ENCODE measurements around the gene SLC40A1. TPM values are rescaled to one million over a fixed set of nuclear protein-coding genes. Genes with fewer than 3 reads are reported as not detected.

The SLC40A1 gene
- total and polyA plus RNA-seq, 12 donors = 84.1 to 3,561 (median 883) TPM

DNA sequence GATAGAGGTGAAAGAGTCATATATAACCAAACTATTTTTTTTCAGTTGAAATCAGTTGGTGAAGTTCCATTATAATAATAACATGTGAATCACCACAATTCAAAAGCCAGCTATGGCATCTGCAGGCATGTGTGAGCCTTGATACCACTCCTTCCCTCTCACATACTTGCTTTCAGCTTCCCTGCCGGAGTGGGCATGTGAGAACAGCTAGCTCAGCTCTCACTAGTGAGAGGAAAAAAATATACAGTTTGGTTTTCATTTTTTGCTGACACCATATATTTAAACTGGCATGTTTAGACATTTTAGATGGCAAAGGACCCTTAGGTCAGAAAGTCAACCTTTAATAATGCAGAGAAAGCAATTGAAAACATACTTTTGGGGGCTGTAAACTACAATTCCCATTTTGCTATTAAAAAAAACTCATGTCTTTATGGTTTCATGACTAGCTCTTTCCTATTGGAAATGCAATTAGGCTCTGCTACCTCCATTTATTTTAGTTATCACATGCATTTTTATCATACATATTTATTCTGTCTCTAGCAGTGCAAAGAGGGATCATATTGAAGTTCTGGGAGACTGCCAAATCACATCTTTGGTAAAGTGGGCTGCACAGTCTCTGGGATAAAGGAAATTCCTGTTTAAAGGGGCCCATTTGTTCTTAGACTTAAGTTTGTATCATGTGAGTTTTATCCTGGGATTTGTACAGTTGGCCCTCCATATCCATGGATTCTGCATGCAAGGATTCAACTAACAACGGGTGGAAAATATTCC lies 33.2 kb upstream of the SLC40A1 start:
- Histone ChIP-seq H3K27ac (peak overlapping the region; percentile 77 to 90 (median 87)), H3K4me3 (peak overlapping the region in 1 of 4 donors; percentile 48), H3K27me3 (no peaks in the 10 kb centered on the region), H3K9me3 (replicated peaks in 1 of 3) (no peaks in the 10 kb centered on the region), H3K36me3 (replicated peaks in 1 of 2) (no peaks in the 10 kb centered on the region), H3K4me1 (replicated peaks in 1 of 2) (peaks cover 26 to 40% of the 10 kb centered on the region in 2 donors)
- 42 to 50% (median 47%) methylated on average over 2 of the region's 2 CpGs for WGBS, 4 donors
- peak in 6 of 7 donors; percentile 34 to 59 (median 52) for DNase-seq
- intact Hi-C loops (cut with DNase I) = no loop called here
- TF ChIP-seq CTCF (IDR thresholded peaks at IDR 0.05) (no peak), POLR2A (IDR thresholded peaks at IDR 0.05) (no peak)

DNA sequence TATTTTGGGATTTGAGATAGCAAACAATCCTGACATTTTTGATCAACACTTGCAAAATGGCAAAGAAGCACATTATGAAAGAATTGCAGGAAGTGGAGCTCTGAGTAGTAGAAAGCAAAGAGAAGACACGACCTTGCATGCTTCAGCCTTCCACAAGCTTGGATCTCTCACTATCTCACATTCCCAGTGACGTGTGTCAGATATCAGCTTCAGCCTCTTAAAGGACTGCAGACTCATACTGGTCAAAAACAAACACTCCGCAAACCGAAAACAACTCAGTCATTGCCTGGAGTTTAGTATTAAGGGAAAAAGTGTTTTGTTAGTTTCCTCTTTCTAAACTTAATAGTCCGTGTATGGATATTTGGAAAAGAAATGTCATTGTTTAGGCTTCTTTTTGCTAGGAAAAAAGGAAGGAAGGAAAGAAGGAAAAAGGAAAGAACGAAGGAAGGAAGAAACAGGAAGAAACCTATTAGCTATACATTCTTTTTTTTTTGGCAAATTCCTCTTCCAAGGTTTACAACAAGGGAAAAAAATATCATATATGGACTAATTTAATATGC lies 32.6 kb upstream of the SLC40A1 start:
- peak; percentile 45 to 89 for TF ChIP-seq POLR2A (IDR thresholded peaks at IDR 0.05)
- no peak for TF ChIP-seq CTCF (IDR thresholded peaks at IDR 0.05)
- Histone ChIP-seq H3K4me3 (peak overlapping the region in 1 of 4 donors; percentile 48), H3K27me3 (no peaks in the 10 kb centered on the region), H3K36me3 (replicated peaks in 1 of 2) (no peaks in the 10 kb centered on the region), H3K27ac (peak overlapping the region; percentile 77 to 90 (median 87)), H3K9me3 (replicated peaks in 1 of 3) (no peaks in the 10 kb centered on the region), H3K4me1 (replicated peaks in 1 of 2) (peaks cover 29 to 46% of the 10 kb centered on the region in 2 donors)
- WGBS, 4 donors = 4 to 10% (median 4%) methylated on average over 6 of the region's 6 CpGs
- intact Hi-C loops (cut with DNase I) = no loop called here
- DNase-seq = peak; percentile 54 to 90 (median 78)

- H3K4me1 ChIP-seq (replicated peaks in 1 of 2) = peaks cover 29 to 49% of the 10 kb centered on the region in 2 donors
- peak overlapping the region in 4 of 5 donors; percentile 10 to 64 (median 43) for H3K27ac ChIP-seq
- H3K36me3 ChIP-seq (replicated peaks in 1 of 2) = no peaks in the 10 kb centered on the region
- no peaks in the 10 kb centered on the region for H3K27me3 ChIP-seq
- no peak for DNase-seq
- H3K9me3 ChIP-seq (replicated peaks in 1 of 3) = no peaks in the 10 kb centered on the region
- no peak overlapping the region for H3K4me3 ChIP-seq
- 81 to 88% (median 83%) methylated on average over 2 of the region's 2 CpGs for WGBS, 4 donors
- TF ChIP-seq CTCF (IDR thresholded peaks at IDR 0.05) (no peak), POLR2A (IDR thresholded peaks at IDR 0.05) (no peak)
- intact Hi-C loops (cut with DNase I) = no loop called here
These were observed 30.1 kb upstream of the SLC40A1 start for GRCh38 chr2:189610700-189611099.

GRCh38 chr2:189609853-189610252 lies 29.3 kb upstream of the SLC40A1 start:
- H3K36me3 ChIP-seq (replicated peaks in 1 of 2) = no peaks in the 10 kb centered on the region
- peak; percentile 24 to 77 (median 47) for DNase-seq
- WGBS, 4 donors = 41 to 63% (median 46%) methylated on average over 1 of the region's 1 CpG
- peaks cover 29 to 49% of the 10 kb centered on the region in 2 donors for H3K4me1 ChIP-seq (replicated peaks in 1 of 2)
- H3K9me3 ChIP-seq (replicated peaks in 1 of 3) = no peaks in the 10 kb centered on the region
- peak overlapping the region in 1 of 4 donors; percentile 7 for H3K4me3 ChIP-seq
- H3K27me3 ChIP-seq = no peaks in the 10 kb centered on the region
- peak overlapping the region; percentile 5 to 75 (median 64) for H3K27ac ChIP-seq
- intact Hi-C loops (cut with DNase I) = no loop called here
- peak in 1 of 2 donors; percentile 32 for TF ChIP-seq POLR2A (IDR thresholded peaks at IDR 0.05)
- no peak for TF ChIP-seq CTCF (IDR thresholded peaks at IDR 0.05)
